Measurements from ENCODE around the gene TTC21A.
"Not testable (repeated sequence)": the region's sequence is repeated elsewhere in the genome, so short reads cannot be mapped to it uniquely, and the experiment has no call there.

DNA sequence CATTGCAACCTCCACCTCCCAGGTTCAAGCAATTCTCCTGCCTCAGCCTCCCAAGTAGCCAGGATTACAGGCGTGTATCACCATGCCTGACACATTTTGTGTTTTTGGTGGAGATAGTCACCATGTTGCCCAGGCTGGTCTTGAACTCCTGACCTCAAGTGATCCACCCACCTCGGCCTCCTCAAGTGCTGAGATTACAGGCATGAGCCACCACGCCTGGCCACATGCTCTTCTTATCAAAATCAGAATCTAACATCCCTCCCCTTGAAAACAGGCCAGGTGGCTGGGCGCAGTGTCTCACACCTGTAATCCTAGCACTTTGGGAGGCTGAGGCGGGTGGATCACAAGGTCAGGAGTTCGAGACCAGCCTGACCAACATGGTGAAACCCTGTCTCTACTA is 63.4 kb downstream of the TTC21A start:
- not testable (repeated sequence) for TF ChIP-seq ZFP90 (CRISPR knock-in tag; IDR thresholded peaks at IDR 0.05; ENCODE audit: borderline replicate concordance); ZNF605 (CRISPR knock-in tag; IDR thresholded peaks at IDR 0.05); CEBPB (IDR thresholded peaks at IDR 0.05; ENCODE audit: borderline replicate concordance, low read depth, low read length); ATF1 (CRISPR knock-in tag; IDR thresholded peaks at IDR 0.05); POLR2A (IDR thresholded peaks at IDR 0.05; ENCODE audit: insufficient read depth in 1 of 2, low read depth in 2 of 2, low read length in 2 of 2); ZNF670 (CRISPR knock-in tag; IDR thresholded peaks at IDR 0.05; ENCODE audit: borderline replicate concordance); ZNF234 (CRISPR knock-in tag; conservative IDR thresholded peaks at IDR 0.05); ZNF335 (CRISPR knock-in tag; IDR thresholded peaks at IDR 0.05); ZNF207 (IDR thresholded peaks at IDR 0.05; ENCODE audit: borderline replicate concordance)
- TF ChIP-seq, protein P1, sequence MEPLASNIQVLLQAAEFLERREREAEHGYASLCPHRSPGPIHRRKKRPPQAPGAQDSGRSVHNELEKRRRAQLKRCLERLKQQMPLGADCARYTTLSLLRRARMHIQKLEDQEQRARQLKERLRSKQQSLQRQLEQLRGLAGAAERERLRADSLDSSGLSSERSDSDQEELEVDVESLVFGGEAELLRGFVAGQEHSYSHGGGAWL (CRISPR knock-in tag; IDR thresholded peaks at IDR 0.05) = not testable (repeated sequence)
- TF ChIP-seq, protein P2, sequence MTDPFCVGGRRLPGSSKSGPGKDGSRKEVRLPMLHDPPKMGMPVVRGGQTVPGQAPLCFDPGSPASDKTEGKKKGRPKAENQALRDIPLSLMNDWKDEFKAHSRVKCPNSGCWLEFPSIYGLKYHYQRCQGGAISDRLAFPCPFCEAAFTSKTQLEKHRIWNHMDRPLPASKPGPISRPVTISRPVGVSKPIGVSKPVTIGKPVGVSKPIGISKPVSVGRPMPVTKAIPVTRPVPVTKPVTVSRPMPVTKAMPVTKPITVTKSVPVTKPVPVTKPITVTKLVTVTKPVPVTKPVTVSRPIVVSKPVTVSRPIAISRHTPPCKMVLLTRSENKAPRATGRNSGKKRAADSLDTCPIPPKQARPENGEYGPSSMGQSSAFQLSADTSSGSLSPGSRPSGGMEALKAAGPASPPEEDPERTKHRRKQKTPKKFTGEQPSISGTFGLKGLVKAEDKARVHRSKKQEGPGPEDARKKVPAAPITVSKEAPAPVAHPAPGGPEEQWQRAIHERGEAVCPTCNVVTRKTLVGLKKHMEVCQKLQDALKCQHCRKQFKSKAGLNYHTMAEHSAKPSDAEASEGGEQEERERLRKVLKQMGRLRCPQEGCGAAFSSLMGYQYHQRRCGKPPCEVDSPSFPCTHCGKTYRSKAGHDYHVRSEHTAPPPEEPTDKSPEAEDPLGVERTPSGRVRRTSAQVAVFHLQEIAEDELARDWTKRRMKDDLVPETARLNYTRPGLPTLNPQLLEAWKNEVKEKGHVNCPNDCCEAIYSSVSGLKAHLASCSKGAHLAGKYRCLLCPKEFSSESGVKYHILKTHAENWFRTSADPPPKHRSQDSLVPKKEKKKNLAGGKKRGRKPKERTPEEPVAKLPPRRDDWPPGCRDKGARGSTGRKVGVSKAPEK (CRISPR knock-in tag; IDR thresholded peaks at IDR 0.05; ENCODE audit: borderline replicate concordance) = not testable (repeated sequence)
- TF ChIP-seq, protein P3, sequence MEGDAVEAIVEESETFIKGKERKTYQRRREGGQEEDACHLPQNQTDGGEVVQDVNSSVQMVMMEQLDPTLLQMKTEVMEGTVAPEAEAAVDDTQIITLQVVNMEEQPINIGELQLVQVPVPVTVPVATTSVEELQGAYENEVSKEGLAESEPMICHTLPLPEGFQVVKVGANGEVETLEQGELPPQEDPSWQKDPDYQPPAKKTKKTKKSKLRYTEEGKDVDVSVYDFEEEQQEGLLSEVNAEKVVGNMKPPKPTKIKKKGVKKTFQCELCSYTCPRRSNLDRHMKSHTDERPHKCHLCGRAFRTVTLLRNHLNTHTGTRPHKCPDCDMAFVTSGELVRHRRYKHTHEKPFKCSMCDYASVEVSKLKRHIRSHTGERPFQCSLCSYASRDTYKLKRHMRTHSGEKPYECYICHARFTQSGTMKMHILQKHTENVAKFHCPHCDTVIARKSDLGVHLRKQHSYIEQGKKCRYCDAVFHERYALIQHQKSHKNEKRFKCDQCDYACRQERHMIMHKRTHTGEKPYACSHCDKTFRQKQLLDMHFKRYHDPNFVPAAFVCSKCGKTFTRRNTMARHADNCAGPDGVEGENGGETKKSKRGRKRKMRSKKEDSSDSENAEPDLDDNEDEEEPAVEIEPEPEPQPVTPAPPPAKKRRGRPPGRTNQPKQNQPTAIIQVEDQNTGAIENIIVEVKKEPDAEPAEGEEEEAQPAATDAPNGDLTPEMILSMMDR (CRISPR knock-in tag; IDR thresholded peaks at IDR 0.05) = not testable (repeated sequence)

Measured in HepG2 (cell line).